Measurements from ENCODE around the gene TTLL12.

- no peak for TF ChIP-seq POLR2A (IDR thresholded peaks at IDR 0.05; ENCODE audit: low read depth, low read length)
- no peak for TF ChIP-seq POLR2AphosphoS5 (IDR thresholded peaks at IDR 0.05; ENCODE audit: low read depth, low read length)
- TF ChIP-seq TAF1 (IDR thresholded peaks at IDR 0.05; ENCODE audit: borderline replicate concordance, low read depth, low read length) = no peak
Observed at GRCh38 chr22:43232445-43232844, 45.5 kb upstream of the TTLL12 start.

Measured in GM12892 (cell line).